ENCODE measurements around the gene HMGXB3. TPM values are rescaled to one million over a fixed set of nuclear protein-coding genes. Genes with fewer than 3 reads are reported as not detected.
A peak's percentile ranks its signal among the peaks of the same experiment; 100 is the strongest.

HMGXB3 gene
- total and polyA plus RNA-seq, 4 donors = 2.7 to 22.9 (median 11.0) TPM

DNA sequence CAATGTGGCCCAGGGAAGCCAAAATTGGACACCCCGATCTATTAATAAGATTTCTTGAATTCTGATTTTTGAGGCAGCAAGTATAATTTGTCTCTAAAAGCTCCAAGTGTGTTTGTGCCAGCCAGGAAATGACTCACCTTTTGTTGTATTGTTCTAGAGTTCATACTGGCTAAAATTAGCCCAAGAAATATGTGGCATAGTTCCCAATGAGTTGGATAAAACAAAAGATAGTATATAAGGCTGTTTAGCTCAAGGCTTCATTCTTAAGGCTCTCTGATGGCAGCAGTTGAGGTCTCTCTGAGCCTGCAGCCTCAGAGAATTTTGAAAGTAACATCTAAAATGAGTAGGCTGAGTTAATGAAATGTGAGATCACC, 21.6 kb downstream of the HMGXB3 start:
- Histone ChIP-seq H3K4me3 (ENCODE audit: low read depth in 1 of 3, low read length in 3 of 3) (no peak overlapping the region), H3K27ac (ENCODE audit: low read depth in 1 of 2, low read length in 2 of 2) (no peak overlapping the region), H3K9me3 (ENCODE audit: control insufficient read depth in 4 of 4, low read length in 3 of 4) (no peaks in the 10 kb centered on the region), H3K36me3 (ENCODE audit: control insufficient read depth in 4 of 4, insufficient read depth in 3 of 4, low read depth in 1 of 4, low read length in 3 of 4) (peaks cover 19 to 66% (median 56%) of the 10 kb centered on the region in 4 donors), H3K27me3 (ENCODE audit: control insufficient read depth in 4 of 4, insufficient read depth in 4 of 4, low read length in 3 of 4) (no peaks in the 10 kb centered on the region), H3K4me1 (ENCODE audit: control insufficient read depth in 4 of 4, insufficient read depth in 4 of 4, low read length in 3 of 4) (no peaks in the 10 kb centered on the region), H3K9ac (ENCODE audit: low read depth in 1 of 2, low read length in 2 of 2) (no peak overlapping the region)
- TF ChIP-seq JUND (IDR thresholded peaks at IDR 0.05) = peak in 1 of 2 donors; percentile 43
- TF ChIP-seq, protein P1, sequence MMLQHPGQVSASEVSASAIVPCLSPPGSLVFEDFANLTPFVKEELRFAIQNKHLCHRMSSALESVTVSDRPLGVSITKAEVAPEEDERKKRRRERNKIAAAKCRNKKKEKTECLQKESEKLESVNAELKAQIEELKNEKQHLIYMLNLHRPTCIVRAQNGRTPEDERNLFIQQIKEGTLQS (IDR thresholded peaks at IDR 0.05) = no peak
- 77% methylated on average over 1 of the region's 1 CpG for WGBS
- DNase-seq (ENCODE audit: low spot score) = no peak

DNA sequence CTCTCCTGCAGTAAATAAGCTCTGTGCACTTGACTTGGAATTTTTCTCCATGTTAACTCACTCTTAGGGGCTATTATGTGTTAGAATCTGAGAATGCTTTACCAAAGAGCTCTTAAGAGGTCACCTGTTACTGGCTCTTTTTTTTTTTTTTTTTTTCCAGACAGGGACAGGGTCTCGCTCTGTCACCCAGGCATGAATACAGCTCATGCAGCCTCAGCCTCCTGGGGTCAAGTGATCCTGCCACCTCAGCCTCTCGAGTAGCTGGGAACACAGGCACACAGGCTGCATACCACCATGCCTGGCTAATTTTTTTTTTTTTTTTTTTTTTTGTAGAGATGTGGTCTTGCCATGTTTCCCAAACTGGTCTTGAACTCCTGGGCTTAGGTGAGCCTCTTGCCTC, 22.1 kb downstream of the HMGXB3 start:
- Histone ChIP-seq H3K27ac (ENCODE audit: low read depth in 1 of 2, low read length in 2 of 2) (no peak overlapping the region), H3K4me1 (ENCODE audit: control insufficient read depth in 4 of 4, insufficient read depth in 4 of 4, low read length in 3 of 4) (no peaks in the 10 kb centered on the region), H3K4me3 (ENCODE audit: low read depth in 1 of 3, low read length in 3 of 3) (no peak overlapping the region), H3K9ac (ENCODE audit: low read depth in 1 of 2, low read length in 2 of 2) (no peak overlapping the region), H3K9me3 (ENCODE audit: control insufficient read depth in 4 of 4, low read length in 3 of 4) (no peaks in the 10 kb centered on the region), H3K36me3 (ENCODE audit: control insufficient read depth in 4 of 4, insufficient read depth in 3 of 4, low read depth in 1 of 4, low read length in 3 of 4) (peaks cover 20 to 68% (median 54%) of the 10 kb centered on the region in 4 donors), H3K27me3 (ENCODE audit: control insufficient read depth in 4 of 4, insufficient read depth in 4 of 4, low read length in 3 of 4) (no peaks in the 10 kb centered on the region)
- TF ChIP-seq TAF1 (conservative IDR thresholded peaks at IDR 0.05) (no peak), GABPA (IDR thresholded peaks at IDR 0.05 in 1 of 2, conservative IDR thresholded peaks at IDR 0.05 in 1 of 2) (no peak), JUND (IDR thresholded peaks at IDR 0.05) (no peak), FOXA2 (IDR thresholded peaks at IDR 0.05) (no peak), RXRA (IDR thresholded peaks at IDR 0.05) (no peak), SP1 (IDR thresholded peaks at IDR 0.05) (no peak), HNF4G (IDR thresholded peaks at IDR 0.05) (no peak), FOXA1 (IDR thresholded peaks at IDR 0.05) (no peak), NR2F2 (IDR thresholded peaks at IDR 0.05) (no peak), RAD21 (IDR thresholded peaks at IDR 0.05) (no peak), YY1 (IDR thresholded peaks at IDR 0.05) (no peak)
- TF ChIP-seq, protein P2, sequence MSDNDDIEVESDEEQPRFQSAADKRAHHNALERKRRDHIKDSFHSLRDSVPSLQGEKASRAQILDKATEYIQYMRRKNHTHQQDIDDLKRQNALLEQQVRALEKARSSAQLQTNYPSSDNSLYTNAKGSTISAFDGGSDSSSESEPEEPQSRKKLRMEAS (IDR thresholded peaks at IDR 0.05) = no peak
- TF ChIP-seq, protein P3, sequence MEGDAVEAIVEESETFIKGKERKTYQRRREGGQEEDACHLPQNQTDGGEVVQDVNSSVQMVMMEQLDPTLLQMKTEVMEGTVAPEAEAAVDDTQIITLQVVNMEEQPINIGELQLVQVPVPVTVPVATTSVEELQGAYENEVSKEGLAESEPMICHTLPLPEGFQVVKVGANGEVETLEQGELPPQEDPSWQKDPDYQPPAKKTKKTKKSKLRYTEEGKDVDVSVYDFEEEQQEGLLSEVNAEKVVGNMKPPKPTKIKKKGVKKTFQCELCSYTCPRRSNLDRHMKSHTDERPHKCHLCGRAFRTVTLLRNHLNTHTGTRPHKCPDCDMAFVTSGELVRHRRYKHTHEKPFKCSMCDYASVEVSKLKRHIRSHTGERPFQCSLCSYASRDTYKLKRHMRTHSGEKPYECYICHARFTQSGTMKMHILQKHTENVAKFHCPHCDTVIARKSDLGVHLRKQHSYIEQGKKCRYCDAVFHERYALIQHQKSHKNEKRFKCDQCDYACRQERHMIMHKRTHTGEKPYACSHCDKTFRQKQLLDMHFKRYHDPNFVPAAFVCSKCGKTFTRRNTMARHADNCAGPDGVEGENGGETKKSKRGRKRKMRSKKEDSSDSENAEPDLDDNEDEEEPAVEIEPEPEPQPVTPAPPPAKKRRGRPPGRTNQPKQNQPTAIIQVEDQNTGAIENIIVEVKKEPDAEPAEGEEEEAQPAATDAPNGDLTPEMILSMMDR (IDR thresholded peaks at IDR 0.05; ENCODE audit: low read depth, low read length, missing input control) = no peak
- TF ChIP-seq, protein P4, sequence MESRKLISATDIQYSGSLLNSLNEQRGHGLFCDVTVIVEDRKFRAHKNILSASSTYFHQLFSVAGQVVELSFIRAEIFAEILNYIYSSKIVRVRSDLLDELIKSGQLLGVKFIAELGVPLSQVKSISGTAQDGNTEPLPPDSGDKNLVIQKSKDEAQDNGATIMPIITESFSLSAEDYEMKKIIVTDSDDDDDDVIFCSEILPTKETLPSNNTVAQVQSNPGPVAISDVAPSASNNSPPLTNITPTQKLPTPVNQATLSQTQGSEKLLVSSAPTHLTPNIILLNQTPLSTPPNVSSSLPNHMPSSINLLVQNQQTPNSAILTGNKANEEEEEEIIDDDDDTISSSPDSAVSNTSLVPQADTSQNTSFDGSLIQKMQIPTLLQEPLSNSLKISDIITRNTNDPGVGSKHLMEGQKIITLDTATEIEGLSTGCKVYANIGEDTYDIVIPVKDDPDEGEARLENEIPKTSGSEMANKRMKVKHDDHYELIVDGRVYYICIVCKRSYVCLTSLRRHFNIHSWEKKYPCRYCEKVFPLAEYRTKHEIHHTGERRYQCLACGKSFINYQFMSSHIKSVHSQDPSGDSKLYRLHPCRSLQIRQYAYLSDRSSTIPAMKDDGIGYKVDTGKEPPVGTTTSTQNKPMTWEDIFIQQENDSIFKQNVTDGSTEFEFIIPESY (IDR thresholded peaks at IDR 0.05) = no peak
- WGBS = 99% methylated on average over 2 of the region's 2 CpGs
- no peak for DNase-seq (ENCODE audit: low spot score)

DNA sequence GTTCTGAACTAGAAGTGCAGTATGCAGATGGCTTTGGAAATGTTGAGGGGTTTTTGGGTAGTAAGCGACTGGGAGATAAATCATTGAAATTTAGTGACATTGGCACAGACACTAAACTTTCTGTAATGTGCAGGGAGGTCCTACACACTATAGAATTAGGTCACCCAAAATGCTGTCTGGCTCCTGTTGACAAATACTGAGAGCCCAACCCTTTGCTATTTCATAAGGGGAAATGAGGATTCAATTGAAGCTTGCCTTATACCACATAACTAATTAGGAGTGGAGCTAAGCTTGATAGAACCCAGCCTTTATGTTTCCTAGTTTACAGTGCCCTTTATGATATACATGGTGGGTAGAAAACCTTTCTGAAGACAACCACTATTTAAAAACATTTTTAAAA, 22.6 kb downstream of the HMGXB3 start:
- Histone ChIP-seq H3K36me3 (ENCODE audit: control insufficient read depth in 4 of 4, insufficient read depth in 3 of 4, low read depth in 1 of 4, low read length in 3 of 4) (peaks cover 22 to 68% (median 53%) of the 10 kb centered on the region in 4 donors), H3K27me3 (ENCODE audit: control insufficient read depth in 4 of 4, insufficient read depth in 4 of 4, low read length in 3 of 4) (no peaks in the 10 kb centered on the region), H3K4me3 (ENCODE audit: low read depth in 1 of 3, low read length in 3 of 3) (no peak overlapping the region), H3K9ac (ENCODE audit: low read depth in 1 of 2, low read length in 2 of 2) (no peak overlapping the region), H3K27ac (ENCODE audit: low read depth in 1 of 2, low read length in 2 of 2) (no peak overlapping the region), H3K4me1 (ENCODE audit: control insufficient read depth in 4 of 4, insufficient read depth in 4 of 4, low read length in 3 of 4) (no peaks in the 10 kb centered on the region), H3K9me3 (ENCODE audit: control insufficient read depth in 4 of 4, low read length in 3 of 4) (no peaks in the 10 kb centered on the region)
- TF ChIP-seq RXRA (IDR thresholded peaks at IDR 0.05) (no peak), YY1 (IDR thresholded peaks at IDR 0.05) (no peak), HNF4A (conservative IDR thresholded peaks at IDR 0.05) (no peak)
- TF ChIP-seq, protein P5, sequence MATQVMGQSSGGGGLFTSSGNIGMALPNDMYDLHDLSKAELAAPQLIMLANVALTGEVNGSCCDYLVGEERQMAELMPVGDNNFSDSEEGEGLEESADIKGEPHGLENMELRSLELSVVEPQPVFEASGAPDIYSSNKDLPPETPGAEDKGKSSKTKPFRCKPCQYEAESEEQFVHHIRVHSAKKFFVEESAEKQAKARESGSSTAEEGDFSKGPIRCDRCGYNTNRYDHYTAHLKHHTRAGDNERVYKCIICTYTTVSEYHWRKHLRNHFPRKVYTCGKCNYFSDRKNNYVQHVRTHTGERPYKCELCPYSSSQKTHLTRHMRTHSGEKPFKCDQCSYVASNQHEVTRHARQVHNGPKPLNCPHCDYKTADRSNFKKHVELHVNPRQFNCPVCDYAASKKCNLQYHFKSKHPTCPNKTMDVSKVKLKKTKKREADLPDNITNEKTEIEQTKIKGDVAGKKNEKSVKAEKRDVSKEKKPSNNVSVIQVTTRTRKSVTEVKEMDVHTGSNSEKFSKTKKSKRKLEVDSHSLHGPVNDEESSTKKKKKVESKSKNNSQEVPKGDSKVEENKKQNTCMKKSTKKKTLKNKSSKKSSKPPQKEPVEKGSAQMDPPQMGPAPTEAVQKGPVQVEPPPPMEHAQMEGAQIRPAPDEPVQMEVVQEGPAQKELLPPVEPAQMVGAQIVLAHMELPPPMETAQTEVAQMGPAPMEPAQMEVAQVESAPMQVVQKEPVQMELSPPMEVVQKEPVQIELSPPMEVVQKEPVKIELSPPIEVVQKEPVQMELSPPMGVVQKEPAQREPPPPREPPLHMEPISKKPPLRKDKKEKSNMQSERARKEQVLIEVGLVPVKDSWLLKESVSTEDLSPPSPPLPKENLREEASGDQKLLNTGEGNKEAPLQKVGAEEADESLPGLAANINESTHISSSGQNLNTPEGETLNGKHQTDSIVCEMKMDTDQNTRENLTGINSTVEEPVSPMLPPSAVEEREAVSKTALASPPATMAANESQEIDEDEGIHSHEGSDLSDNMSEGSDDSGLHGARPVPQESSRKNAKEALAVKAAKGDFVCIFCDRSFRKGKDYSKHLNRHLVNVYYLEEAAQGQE (IDR thresholded peaks at IDR 0.05) = no peak
- TF ChIP-seq, protein P4 (IDR thresholded peaks at IDR 0.05) = no peak
- no peak for DNase-seq (ENCODE audit: low spot score)
- 98% methylated on average over 1 of the region's 1 CpG for WGBS
